ENCODE measurements around the gene GRK2. TPM values are rescaled to one million over a fixed set of nuclear protein-coding genes. Genes with fewer than 3 reads are reported as not detected.

GRK2 gene
- total RNA-seq, 6 experiments from 2014 or later: 24.5 to 43.9 (median 28.5) TPM

- H3K27me3 ChIP-seq: no peaks in the 10 kb centered on the region
- H3K4me1 ChIP-seq: peaks cover 0 to 1% (median 0%) of the 10 kb centered on the region in 4 donors
- no peak overlapping the region for H3K27ac ChIP-seq
- no peak for DNase-seq
- TF ChIP-seq POLR2A (IDR thresholded peaks at IDR 0.05) (no peak), CTCF (IDR thresholded peaks at IDR 0.05) (no peak)
- intact Hi-C loops (cut with DNase I): loop anchor here (5.0 kb wide), 2 partner anchors 37 to 47 kb away; no protein-coding TSS in a partner anchor
- H3K36me3 ChIP-seq: peaks cover 0 to 19% (median 0%) of the 10 kb centered on the region in 4 donors
- no CpG with 5 or more reads among the region's 14 CpGs for WGBS (ENCODE audit: insufficient coverage, low coverage, low lambda C conversion rate, missing lambda C conversion rate)
- ATAC-seq: no peak
- no peak overlapping the region for H3K4me3 ChIP-seq
- no peaks in the 10 kb centered on the region for H3K9me3 ChIP-seq
These were observed 43.4 kb downstream of the GRK2 start for GRCh38 chr11:67309661-67310061.

DNA sequence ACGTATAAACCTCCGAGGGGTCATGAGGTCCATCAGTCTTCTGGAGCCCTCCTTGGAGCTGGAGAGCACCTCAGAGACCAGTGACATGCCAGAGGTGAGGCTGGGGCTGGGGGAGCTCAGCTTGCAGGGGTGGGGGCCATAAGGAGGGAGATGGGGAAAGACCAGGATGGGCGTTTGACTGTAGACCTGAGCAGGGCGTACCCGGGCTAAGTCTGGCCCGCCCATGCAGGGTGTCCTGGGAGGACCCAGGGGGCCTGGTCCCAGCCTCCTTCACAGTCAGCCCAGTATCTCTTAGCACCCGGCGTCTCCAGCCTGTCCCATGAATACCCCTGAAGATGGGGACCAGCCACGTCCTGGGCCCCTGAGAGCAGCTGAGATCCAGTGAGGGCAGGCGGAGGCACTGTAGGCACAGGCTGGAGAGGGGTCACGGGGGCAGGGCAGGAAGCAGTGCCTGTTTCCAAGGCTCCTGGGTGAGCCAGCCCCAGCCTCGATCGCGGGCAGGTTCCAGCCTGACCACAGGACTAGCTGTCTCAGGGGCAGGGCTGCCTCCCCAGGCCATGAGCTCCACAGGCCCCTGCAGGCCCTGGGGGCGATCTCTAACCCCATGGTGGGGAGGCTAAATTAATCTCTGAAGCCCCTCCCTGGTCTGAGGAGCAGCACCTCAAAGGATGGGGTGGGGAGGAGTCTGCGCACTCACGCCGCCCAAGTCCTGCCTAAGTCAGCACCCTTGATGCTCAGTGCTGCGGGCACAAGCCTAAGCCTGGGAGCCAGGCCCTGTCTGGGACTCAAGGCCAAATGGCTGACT lies 44.2 kb downstream of the GRK2 start:
- TF ChIP-seq POLR2A (IDR thresholded peaks at IDR 0.05): no peak
- TF ChIP-seq CTCF (IDR thresholded peaks at IDR 0.05): no peak
- Histone ChIP-seq H3K4me1 (no peaks in the 10 kb centered on the region), H3K4me3 (no peak overlapping the region), H3K27me3 (no peaks in the 10 kb centered on the region), H3K27ac (no peak overlapping the region), H3K36me3 (peaks cover 0 to 19% (median 0%) of the 10 kb centered on the region in 4 donors), H3K9me3 (no peaks in the 10 kb centered on the region)
- 100% methylated on average over 3 of the region's 19 CpGs for WGBS (ENCODE audit: insufficient coverage, low coverage, low lambda C conversion rate, missing lambda C conversion rate)
- DNase-seq (no peak), ATAC-seq (peak in 1 of 4 donors; percentile 3)
- intact Hi-C loops (cut with DNase I): loop anchor here in 1 of 2 donors (5.0 kb wide), 1 partner anchor 48 kb away; no protein-coding TSS in a partner anchor

GRCh38 chr11:67311051-67311555 lies 44.8 kb downstream of the GRK2 start:
- ATAC-seq (no peak), DNase-seq (no peak)
- no peaks in the 10 kb centered on the region for H3K9me3 ChIP-seq
- no peak for TF ChIP-seq POLR2A (IDR thresholded peaks at IDR 0.05)
- TF ChIP-seq CTCF (IDR thresholded peaks at IDR 0.05): no peak
- no peaks in the 10 kb centered on the region for H3K27me3 ChIP-seq
- H3K4me3 ChIP-seq: no peak overlapping the region
- H3K36me3 ChIP-seq: peaks cover 0 to 19% (median 0%) of the 10 kb centered on the region in 4 donors
- intact Hi-C loops (cut with DNase I): loop anchor here in 1 of 2 donors (5.0 kb wide), 1 partner anchor 49 kb away; no protein-coding TSS in a partner anchor
- 36% methylated on average over 2 of the region's 18 CpGs for WGBS (ENCODE audit: insufficient coverage, low coverage, low lambda C conversion rate, missing lambda C conversion rate)
- H3K27ac ChIP-seq: no peak overlapping the region
- no peaks in the 10 kb centered on the region for H3K4me1 ChIP-seq

DNA sequence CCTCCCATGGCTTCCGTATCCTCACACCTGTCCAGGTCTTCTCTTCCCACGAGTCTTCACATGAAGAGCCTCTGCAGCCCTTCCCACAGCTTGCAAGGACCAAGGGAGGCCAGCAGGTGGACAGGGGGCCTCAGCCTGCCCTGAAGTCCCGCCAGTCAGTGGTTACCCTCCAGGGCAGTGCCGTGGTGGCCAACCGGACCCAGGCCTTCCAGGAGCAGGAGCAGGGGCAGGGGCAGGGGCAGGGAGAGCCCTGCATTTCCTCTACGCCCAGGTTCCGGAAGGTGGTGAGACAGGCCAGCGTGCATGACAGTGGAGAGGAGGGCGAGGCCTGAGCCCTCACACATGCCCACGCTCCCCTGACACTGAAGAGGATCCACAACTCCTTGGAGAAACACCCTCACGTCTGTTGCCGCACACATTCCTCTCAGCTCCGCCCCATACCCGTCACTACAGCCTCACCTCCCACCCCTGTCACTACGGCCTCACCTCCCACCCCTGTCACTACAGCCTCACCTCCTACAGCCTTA lies 45.3 kb downstream of the GRK2 start:
- no peaks in the 10 kb centered on the region for H3K27me3 ChIP-seq
- intact Hi-C loops (cut with DNase I): loop anchor here in 1 of 2 donors (5.0 kb wide), 1 partner anchor 49 kb away; no protein-coding TSS in a partner anchor
- no peaks in the 10 kb centered on the region for H3K4me1 ChIP-seq
- TF ChIP-seq POLR2A (IDR thresholded peaks at IDR 0.05) (no peak), CTCF (IDR thresholded peaks at IDR 0.05) (no peak)
- no peak for ATAC-seq
- H3K36me3 ChIP-seq: peaks cover 0 to 19% (median 0%) of the 10 kb centered on the region in 4 donors
- no peaks in the 10 kb centered on the region for H3K9me3 ChIP-seq
- H3K4me3 ChIP-seq: no peak overlapping the region
- DNase-seq: peak in 1 of 3 donors; percentile 44
- 90% methylated on average over 4 of the region's 15 CpGs for WGBS (ENCODE audit: insufficient coverage, low coverage, low lambda C conversion rate, missing lambda C conversion rate)
- no peak overlapping the region for H3K27ac ChIP-seq

Data from right lobe of liver (tissue), 6 donors.